ENCODE data around the gene KCND2.

The KCND2 gene

DNA sequence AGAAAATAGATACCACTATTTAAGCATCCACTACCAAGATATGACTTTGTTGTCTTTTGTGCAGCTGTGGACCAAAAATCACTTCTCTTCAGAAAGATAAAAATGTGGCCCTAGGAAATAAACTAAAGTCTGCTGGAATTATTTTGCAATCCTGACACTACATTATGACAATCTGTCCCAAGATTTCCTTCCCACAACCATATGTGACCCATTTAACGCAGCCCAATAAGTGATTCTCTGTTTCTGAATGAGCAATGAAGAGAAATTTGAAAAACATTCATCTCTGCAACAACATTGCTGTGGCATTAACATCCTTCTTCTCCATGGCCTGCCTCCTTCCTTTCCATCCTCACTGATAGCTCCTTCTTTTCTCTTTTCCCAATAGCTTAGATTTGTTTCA is 373.0 kb downstream of the KCND2 start:
- no peak for DNase-seq (ENCODE audit: low spot score)
- Histone ChIP-seq H2AK5ac (ENCODE audit: low read depth, low read length) (no peak overlapping the region), H3K9ac (ENCODE audit: low read depth, low read length, poor library complexity) (no peak overlapping the region), H2BK120ac (ENCODE audit: low read depth, low read length) (no peak overlapping the region), H3K27ac (replicated peaks; ENCODE audit: low read length) (no peak overlapping the region), H3K27me3 (ENCODE audit: control insufficient read depth in 3 of 3, insufficient read depth in 3 of 3, low read depth in 1 of 3, low read length in 3 of 3) (no peaks in the 10 kb centered on the region), H3K23ac (ENCODE audit: low read depth, low read length, poor library complexity) (no peak overlapping the region), H3K4me3 (ENCODE audit: low read length in 2 of 2) (no peak overlapping the region), H3K4me2 (ENCODE audit: insufficient read depth, low read length, poor library complexity, severe bottlenecking) (no peak overlapping the region), H3K36me3 (replicated peaks in 1 of 2; ENCODE audit: control insufficient read depth in 2 of 2, insufficient read depth in 2 of 2, low read length in 2 of 2) (no peaks in the 10 kb centered on the region), H3K4ac (ENCODE audit: low read length) (no peak overlapping the region), H3K79me1 (ENCODE audit: low read depth, low read length) (no peaks in the 10 kb centered on the region), H3K18ac (ENCODE audit: low read length) (no peak overlapping the region), H3K14ac (ENCODE audit: low read length) (no peak overlapping the region), H2BK12ac (ENCODE audit: low read length) (no peak overlapping the region), H2AFZ (ENCODE audit: low read length) (no peak overlapping the region), H4K91ac (ENCODE audit: low read depth, low read length, poor library complexity) (no peak overlapping the region), H4K8ac (ENCODE audit: low read depth, low read length) (no peak overlapping the region), H3K4me1 (ENCODE audit: control insufficient read depth in 2 of 2, insufficient read depth in 1 of 2, low read depth in 1 of 2, low read length in 2 of 2) (no peaks in the 10 kb centered on the region), H2BK5ac (ENCODE audit: low read length) (no peak overlapping the region), H3K9me3 (replicated peaks in 1 of 2; ENCODE audit: control insufficient read depth in 2 of 2, insufficient read depth in 1 of 2, low read depth in 1 of 2, low read length in 2 of 2) (no peaks in the 10 kb centered on the region), H2BK15ac (ENCODE audit: low read length) (no peak overlapping the region)
- no CpG with 5 or more reads among the region's 1 CpG for WGBS, 2 donors (ENCODE audit: extremely low coverage in 2 of 2, insufficient read length in 2 of 2, insufficient replicate concordance in 1 of 2)

- Histone ChIP-seq H2BK12ac (ENCODE audit: low read length) (no peak overlapping the region), H3K9me3 (replicated peaks in 1 of 2; ENCODE audit: control insufficient read depth in 2 of 2, insufficient read depth in 1 of 2, low read depth in 1 of 2, low read length in 2 of 2) (peaks cover 0 to 5% of the 10 kb centered on the region in 2 donors), H4K8ac (ENCODE audit: low read depth, low read length) (no peak overlapping the region), H2AK5ac (ENCODE audit: low read depth, low read length) (no peak overlapping the region), H3K36me3 (replicated peaks in 1 of 2; ENCODE audit: control insufficient read depth in 2 of 2, insufficient read depth in 2 of 2, low read length in 2 of 2) (no peaks in the 10 kb centered on the region), H2BK120ac (ENCODE audit: low read depth, low read length) (no peak overlapping the region), H3K9ac (ENCODE audit: low read depth, low read length, poor library complexity) (no peak overlapping the region), H2AFZ (ENCODE audit: low read length) (no peak overlapping the region), H3K27me3 (ENCODE audit: control insufficient read depth in 3 of 3, insufficient read depth in 3 of 3, low read depth in 1 of 3, low read length in 3 of 3) (no peaks in the 10 kb centered on the region), H3K4me3 (ENCODE audit: low read length in 2 of 2) (no peak overlapping the region), H2BK15ac (ENCODE audit: low read length) (no peak overlapping the region), H3K4ac (ENCODE audit: low read length) (no peak overlapping the region), H3K14ac (ENCODE audit: low read length) (no peak overlapping the region), H3K4me2 (ENCODE audit: insufficient read depth, low read length, poor library complexity, severe bottlenecking) (no peak overlapping the region), H4K91ac (ENCODE audit: low read depth, low read length, poor library complexity) (no peak overlapping the region), H3K4me1 (ENCODE audit: control insufficient read depth in 2 of 2, insufficient read depth in 1 of 2, low read depth in 1 of 2, low read length in 2 of 2) (no peaks in the 10 kb centered on the region), H3K18ac (ENCODE audit: low read length) (no peak overlapping the region), H2BK5ac (ENCODE audit: low read length) (no peak overlapping the region), H3K79me1 (ENCODE audit: low read depth, low read length) (no peaks in the 10 kb centered on the region), H3K27ac (replicated peaks; ENCODE audit: low read length) (no peak overlapping the region), H3K23ac (ENCODE audit: low read depth, low read length, poor library complexity) (no peak overlapping the region)
- no peak for DNase-seq (ENCODE audit: low spot score)
These were observed 381.3 kb downstream of the KCND2 start for GRCh38 chr7:120654241-120654640.

DNA sequence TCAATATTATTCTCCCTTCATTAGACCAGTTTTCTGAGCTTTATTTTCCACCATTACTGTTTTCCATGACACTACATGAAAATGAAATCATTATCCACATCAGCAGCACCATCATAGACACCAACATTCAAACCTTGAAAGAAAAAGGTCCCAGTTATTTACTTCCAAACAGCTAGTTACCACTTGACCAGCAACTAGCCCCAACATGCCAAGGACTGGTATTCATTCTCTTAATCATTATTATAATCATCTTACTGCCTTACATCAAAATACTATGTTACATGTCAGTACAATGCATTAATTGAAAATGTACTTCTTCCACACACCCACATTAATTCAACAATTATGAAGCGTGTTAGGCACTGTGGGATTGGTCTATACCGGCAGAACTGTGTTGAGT is 385.5 kb downstream of the KCND2 start:
- Histone ChIP-seq H4K8ac (ENCODE audit: low read depth, low read length) (no peak overlapping the region), H3K9ac (ENCODE audit: low read depth, low read length, poor library complexity) (no peak overlapping the region), H3K18ac (ENCODE audit: low read length) (no peak overlapping the region), H3K4ac (ENCODE audit: low read length) (no peak overlapping the region), H2BK120ac (ENCODE audit: low read depth, low read length) (no peak overlapping the region), H3K27ac (replicated peaks; ENCODE audit: low read length) (no peak overlapping the region), H2BK5ac (ENCODE audit: low read length) (no peak overlapping the region), H2BK12ac (ENCODE audit: low read length) (no peak overlapping the region), H3K4me2 (ENCODE audit: insufficient read depth, low read length, poor library complexity, severe bottlenecking) (no peak overlapping the region), H2BK15ac (ENCODE audit: low read length) (no peak overlapping the region), H3K36me3 (replicated peaks in 1 of 2; ENCODE audit: control insufficient read depth in 2 of 2, insufficient read depth in 2 of 2, low read length in 2 of 2) (no peaks in the 10 kb centered on the region), H3K79me1 (ENCODE audit: low read depth, low read length) (no peaks in the 10 kb centered on the region), H3K14ac (ENCODE audit: low read length) (no peak overlapping the region), H3K4me1 (ENCODE audit: control insufficient read depth in 2 of 2, insufficient read depth in 1 of 2, low read depth in 1 of 2, low read length in 2 of 2) (no peaks in the 10 kb centered on the region), H2AK5ac (ENCODE audit: low read depth, low read length) (no peak overlapping the region), H3K23ac (ENCODE audit: low read depth, low read length, poor library complexity) (no peak overlapping the region), H4K91ac (ENCODE audit: low read depth, low read length, poor library complexity) (no peak overlapping the region), H3K9me3 (replicated peaks in 1 of 2; ENCODE audit: control insufficient read depth in 2 of 2, insufficient read depth in 1 of 2, low read depth in 1 of 2, low read length in 2 of 2) (no peaks in the 10 kb centered on the region), H3K4me3 (ENCODE audit: low read length in 2 of 2) (no peak overlapping the region), H2AFZ (ENCODE audit: low read length) (no peak overlapping the region), H3K27me3 (ENCODE audit: control insufficient read depth in 3 of 3, insufficient read depth in 3 of 3, low read depth in 1 of 3, low read length in 3 of 3) (no peaks in the 10 kb centered on the region)
- no peak for DNase-seq (ENCODE audit: low spot score)
- WGBS, 2 donors (ENCODE audit: extremely low coverage in 2 of 2, insufficient read length in 2 of 2, insufficient replicate concordance in 1 of 2): no CpG with 5 or more reads among the region's 2 CpGs

- Histone ChIP-seq H3K14ac (ENCODE audit: low read length) (no peak overlapping the region), H4K91ac (ENCODE audit: low read depth, low read length, poor library complexity) (no peak overlapping the region), H3K36me3 (replicated peaks in 1 of 2; ENCODE audit: control insufficient read depth in 2 of 2, insufficient read depth in 2 of 2, low read length in 2 of 2) (no peaks in the 10 kb centered on the region), H3K9me3 (replicated peaks in 1 of 2; ENCODE audit: control insufficient read depth in 2 of 2, insufficient read depth in 1 of 2, low read depth in 1 of 2, low read length in 2 of 2) (no peaks in the 10 kb centered on the region), H3K4me2 (ENCODE audit: insufficient read depth, low read length, poor library complexity, severe bottlenecking) (no peak overlapping the region), H2AK5ac (ENCODE audit: low read depth, low read length) (no peak overlapping the region), H3K27me3 (ENCODE audit: control insufficient read depth in 3 of 3, insufficient read depth in 3 of 3, low read depth in 1 of 3, low read length in 3 of 3) (no peaks in the 10 kb centered on the region), H2BK120ac (ENCODE audit: low read depth, low read length) (no peak overlapping the region), H4K8ac (ENCODE audit: low read depth, low read length) (no peak overlapping the region), H2BK15ac (ENCODE audit: low read length) (no peak overlapping the region), H2BK12ac (ENCODE audit: low read length) (no peak overlapping the region), H3K18ac (ENCODE audit: low read length) (no peak overlapping the region), H3K9ac (ENCODE audit: low read depth, low read length, poor library complexity) (no peak overlapping the region), H3K4ac (ENCODE audit: low read length) (no peak overlapping the region), H2BK5ac (ENCODE audit: low read length) (no peak overlapping the region), H3K4me1 (ENCODE audit: control insufficient read depth in 2 of 2, insufficient read depth in 1 of 2, low read depth in 1 of 2, low read length in 2 of 2) (peaks cover 0 to 1% of the 10 kb centered on the region in 2 donors), H3K27ac (replicated peaks; ENCODE audit: low read length) (no peak overlapping the region), H3K79me1 (ENCODE audit: low read depth, low read length) (no peaks in the 10 kb centered on the region), H3K23ac (ENCODE audit: low read depth, low read length, poor library complexity) (no peak overlapping the region), H3K4me3 (ENCODE audit: low read length in 2 of 2) (no peak overlapping the region), H2AFZ (ENCODE audit: low read length) (no peak overlapping the region)
- no peak for DNase-seq (ENCODE audit: low spot score)
These were observed 389.3 kb downstream of the KCND2 start for GRCh38 chr7:120662291-120662690.

Measured in neuronal stem cell (in vitro differentiated cells).